PC-3 (cell line): ENCODE measurements around the gene ERFL. TPM values are rescaled to one million over a fixed set of nuclear protein-coding genes. Genes with fewer than 3 reads are reported as not detected.

Source experiments
- ATAC-seq: fragments of 200-7000 bp; cut with Tn5 transposase; 2 replicates; pipeline ENCODE4 v1.9.1; 2020; ENCODE audit warnings: mild to moderate bottlenecking, moderate library complexity
- BruUV-seq: library from RNA; stranded (reverse); fragments of 400-500 nt; replicated peaks from 2 replicates; lab custom pipeline; 2021; lab: Mats Ljungman, UMichigan
- CTCF ChIA-PET: fragments of 300-600 bp; sonication (Branson Sonifier 250); formaldehyde crosslinking; loops from one replicate; lab custom pipeline; 2022; ENCODE audit warnings: antibody characterized with exemption; lab: Charles Lee
- POLR2A ChIA-PET: fragments of 300-600 bp; sonication (Branson Sonifier 250); formaldehyde crosslinking; loops from one replicate; lab custom pipeline; 2022; ENCODE audit warnings: antibody characterized with exemption; ENCODE audit not compliant: unreplicated experiment; lab: Charles Lee
- DNase-seq: peaks from one replicate; pipeline ENCODE4 v3.0.0-alpha.2; 2015
- H2AFZ ChIP-seq: fragments of 300-600 bp; sonication (generic); 2 replicates; pipeline ENCODE4 v1.6.0; 2016; ENCODE audit warnings: antibody characterized with exemption, low read length
- H3F3A ChIP-seq: fragments of 300-600 bp; sonication (generic); one replicate; pipeline ENCODE4 v1.6.0; 2017; ENCODE audit warnings: antibody characterized with exemption, low read length, control low read depth, mild to moderate bottlenecking; ENCODE audit not compliant: unreplicated experiment
- H3K27ac ChIP-seq: fragments of 300-600 bp; sonication (generic); 2 replicates; pipeline ENCODE4 v1.5.1; 2016; ENCODE audit warnings: mild to moderate bottlenecking, low read length
- H3K27me3 ChIP-seq: fragments of 300-600 bp; sonication (generic); 2 replicates; pipeline ENCODE4 v1.6.1; 2016; ENCODE audit warnings: low read length, mixed read lengths
- H3K36me3 ChIP-seq: fragments of 300-600 bp; sonication (generic); 2 replicates; pipeline ENCODE4 v1.6.1; 2016; ENCODE audit warnings: low read depth, mixed run types, low read length, mixed read lengths
- H3K4me1 ChIP-seq: fragments of 300-600 bp; sonication (generic); 2 replicates; pipeline ENCODE4 v1.5.1; 2016; ENCODE audit warnings: low read length; ENCODE audit not compliant: insufficient read depth
- H3K4me2 ChIP-seq: fragments of 300-600 bp; sonication (generic); 2 replicates; pipeline ENCODE4 v1.6.0; 2016; ENCODE audit warnings: low read length
- H3K4me3 ChIP-seq: fragments of 300-600 bp; sonication (generic); 2 replicates; pipeline ENCODE4 v1.5.1; 2016; ENCODE audit warnings: mild to moderate bottlenecking, low read length, mixed read lengths
- H3K79me2 ChIP-seq: fragments of 300-600 bp; sonication (generic); 2 replicates; pipeline ENCODE4 v1.6.1; 2017; ENCODE audit warnings: low read length, mixed read lengths
- H3K9ac ChIP-seq: fragments of 300-600 bp; sonication (generic); 2 replicates; pipeline ENCODE4 v1.6.0; 2016; ENCODE audit warnings: mild to moderate bottlenecking, low read length
- H3K9me2 ChIP-seq: fragments of 300-600 bp; sonication (generic); replicated peaks from 2 replicates; pipeline ENCODE4 v1.6.1; 2016; ENCODE audit warnings: mixed run types, low read length, mixed read lengths
- H3K9me3 ChIP-seq: fragments of 300-600 bp; sonication (generic); 2 replicates; pipeline ENCODE4 v1.6.1; 2016; ENCODE audit warnings: low read length, mixed read lengths
- H4K20me1 ChIP-seq: fragments of 300-600 bp; sonication (generic); 2 replicates; pipeline ENCODE4 v1.6.1; 2016; ENCODE audit warnings: low read length, mixed read lengths
- EZH2 ChIP-seq: fragments of 300-600 bp; sonication (generic); IDR thresholded peaks from one replicate; pipeline ENCODE4 v1.6.1; 2017; ENCODE audit warnings: antibody characterized with exemption, mild to moderate bottlenecking, low read length; ENCODE audit not compliant: unreplicated experiment
- EZH2phosphoT487 ChIP-seq: fragments of 300-600 bp; sonication (generic); IDR thresholded peaks from 2 replicates; pipeline ENCODE4 v1.6.1; 2018; ENCODE audit warnings: mild to moderate bottlenecking, antibody characterized with exemption, low read length, borderline replicate concordance
- intact Hi-C: fragments of 100-400 bp; cut with micrococcal nuclease; formaldehyde crosslinking; loops from 2 replicates; pipeline ENCODE4 v1.9.0; 2023
- total RNA-seq: library from RNA; depleted of rRNA; stranded (reverse); fragments of >200 nt; gene quantifications from 2 replicates; pipeline ENCODE4 v1.2.3, GENCODE V29; 2014
- TF ChIP-seq, protein P1 (sequence below): fragments of 300-600 bp; sonication (generic); conservative IDR thresholded peaks from 2 replicates; pipeline ENCODE4 v1.5.1; 2017; ENCODE audit warnings: antibody characterized with exemption, low read depth, mild to moderate bottlenecking, low read length

The ERFL gene
- total RNA-seq, 1 experiment from 2014 or later, result 0.11 TPM

DNA sequence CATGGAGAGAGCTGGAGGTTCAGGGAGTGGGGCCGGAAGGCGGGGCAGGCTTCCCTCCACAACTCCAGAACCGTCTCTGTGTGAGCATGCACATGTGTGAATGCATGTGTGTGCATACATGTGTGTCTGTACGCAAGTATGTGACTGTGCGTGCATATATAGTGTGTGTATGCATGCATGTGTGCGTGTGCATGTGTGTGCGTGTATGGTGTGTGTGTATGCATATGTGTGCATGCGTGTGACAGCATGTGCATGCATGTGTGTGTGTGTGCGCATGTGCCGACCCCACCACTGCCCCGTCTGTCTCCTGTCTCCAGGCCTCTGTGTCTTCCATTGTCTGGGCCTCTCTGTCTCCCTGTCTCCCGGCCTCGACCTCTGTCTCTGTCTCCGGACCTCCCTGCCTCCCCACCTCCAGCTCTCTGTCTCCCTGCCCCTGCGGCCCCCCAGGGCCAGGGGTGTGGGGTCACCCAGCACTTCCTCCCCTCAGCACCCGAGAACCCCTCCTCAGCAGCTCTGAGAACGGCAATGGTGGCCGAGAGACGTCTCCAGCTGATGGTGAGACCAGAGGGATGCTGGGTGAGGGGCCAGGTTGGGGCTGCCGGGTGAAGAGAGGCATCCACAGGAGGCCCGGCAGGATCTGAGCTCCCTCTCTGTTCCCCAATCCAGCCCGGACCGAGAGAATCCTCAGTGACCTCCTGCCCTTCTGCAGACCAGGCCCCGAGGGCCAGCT, 22.8 kb downstream of the ERFL start:
- ChIA-PET POLR2A (no interaction called here), CTCF (no interaction called here)
- H3K79me2 ChIP-seq, result no peaks in the 10 kb centered on the region
- H3K9ac ChIP-seq, result no peak overlapping the region
- BruUV-seq, result no TSS peak
- no peaks in the 10 kb centered on the region for H3K27me3 ChIP-seq
- no peak overlapping the region for H3K4me3 ChIP-seq
- intact Hi-C loops, result no loop called here
- H3K9me2 ChIP-seq, result no peaks in the 10 kb centered on the region
- ATAC-seq (no peak), DNase-seq (no peak)
- H2AFZ ChIP-seq, result no peak overlapping the region
- no peaks in the 10 kb centered on the region for H3F3A ChIP-seq
- TF ChIP-seq EZH2, result no peak
- TF ChIP-seq EZH2phosphoT487, result no peak
- TF ChIP-seq, protein P1, sequence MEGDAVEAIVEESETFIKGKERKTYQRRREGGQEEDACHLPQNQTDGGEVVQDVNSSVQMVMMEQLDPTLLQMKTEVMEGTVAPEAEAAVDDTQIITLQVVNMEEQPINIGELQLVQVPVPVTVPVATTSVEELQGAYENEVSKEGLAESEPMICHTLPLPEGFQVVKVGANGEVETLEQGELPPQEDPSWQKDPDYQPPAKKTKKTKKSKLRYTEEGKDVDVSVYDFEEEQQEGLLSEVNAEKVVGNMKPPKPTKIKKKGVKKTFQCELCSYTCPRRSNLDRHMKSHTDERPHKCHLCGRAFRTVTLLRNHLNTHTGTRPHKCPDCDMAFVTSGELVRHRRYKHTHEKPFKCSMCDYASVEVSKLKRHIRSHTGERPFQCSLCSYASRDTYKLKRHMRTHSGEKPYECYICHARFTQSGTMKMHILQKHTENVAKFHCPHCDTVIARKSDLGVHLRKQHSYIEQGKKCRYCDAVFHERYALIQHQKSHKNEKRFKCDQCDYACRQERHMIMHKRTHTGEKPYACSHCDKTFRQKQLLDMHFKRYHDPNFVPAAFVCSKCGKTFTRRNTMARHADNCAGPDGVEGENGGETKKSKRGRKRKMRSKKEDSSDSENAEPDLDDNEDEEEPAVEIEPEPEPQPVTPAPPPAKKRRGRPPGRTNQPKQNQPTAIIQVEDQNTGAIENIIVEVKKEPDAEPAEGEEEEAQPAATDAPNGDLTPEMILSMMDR, result no peak
- H4K20me1 ChIP-seq, result no peaks in the 10 kb centered on the region
- H3K4me2 ChIP-seq, result no peak overlapping the region
- H3K9me3 ChIP-seq, result no peaks in the 10 kb centered on the region
- H3K4me1 ChIP-seq, result peaks cover 18% of the 10 kb centered on the region
- no peak overlapping the region for H3K27ac ChIP-seq
- H3K36me3 ChIP-seq, result peaks cover 21% of the 10 kb centered on the region; the same call in 1 of the 2 replicates

DNA sequence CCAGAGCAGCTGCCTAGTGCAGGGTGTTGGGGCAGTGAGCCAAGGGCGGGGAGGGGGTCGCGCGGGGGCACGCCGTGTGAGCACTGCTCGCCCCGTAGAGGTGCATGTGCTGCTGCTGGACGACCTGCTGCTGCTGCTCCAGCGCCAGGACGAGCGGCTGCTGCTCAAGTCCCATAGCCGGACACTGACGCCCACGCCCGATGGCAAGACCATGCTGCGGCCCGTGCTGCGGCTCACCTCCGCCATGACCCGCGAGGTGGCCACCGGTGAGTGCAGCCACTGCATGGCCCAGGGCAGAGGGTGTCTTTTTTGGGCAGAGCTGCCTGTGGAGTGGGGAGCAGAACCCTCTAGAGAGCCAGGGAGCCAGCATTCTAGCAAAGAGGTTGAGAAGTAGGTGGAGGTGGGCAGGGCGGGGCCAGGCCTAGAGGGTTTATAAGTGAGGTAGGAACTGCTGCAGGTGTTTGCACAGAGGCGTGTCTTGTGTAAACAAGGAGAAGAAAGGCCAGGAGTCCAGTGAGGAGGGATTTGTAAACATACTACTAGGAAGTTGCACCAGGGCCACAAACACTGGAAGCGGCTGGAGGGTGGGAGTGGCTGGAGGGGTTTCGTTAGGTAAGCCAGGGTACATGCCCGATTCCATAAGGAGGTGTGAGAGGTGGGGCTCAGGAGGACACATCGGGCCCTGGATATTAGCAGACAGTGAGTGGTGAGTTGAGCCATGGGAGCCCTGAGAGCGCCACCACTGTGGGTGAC, 24.0 kb downstream of the ERFL start:
- TF ChIP-seq EZH2 (no peak), EZH2phosphoT487 (no peak)
- TF ChIP-seq, protein P1, result no peak
- Histone ChIP-seq H4K20me1 (no peaks in the 10 kb centered on the region), H3K27me3 (no peaks in the 10 kb centered on the region), H3F3A (no peaks in the 10 kb centered on the region), H3K4me1 (peaks cover 18% of the 10 kb centered on the region), H3K9ac (peak overlapping the region; percentile 35; the same call in 1 of the 2 replicates), H3K4me3 (no peak overlapping the region), H3K36me3 (peaks cover 24% of the 10 kb centered on the region; the same call in 1 of the 2 replicates), H3K9me2 (no peaks in the 10 kb centered on the region), H3K9me3 (no peaks in the 10 kb centered on the region), H3K79me2 (no peaks in the 10 kb centered on the region), H3K27ac (peak overlapping the region; percentile 83), H2AFZ (no peak overlapping the region), H3K4me2 (peak overlapping the region; percentile 81)
- ChIA-PET POLR2A (interaction anchor here (0.8 kb wide), 1 partner anchor 229 kb away, joined by 39 read pairs; no protein-coding TSS in a partner anchor), CTCF (no interaction called here)
- DNase-seq (peak; percentile 81), ATAC-seq (peak; percentile 92)
- intact Hi-C loops, result no loop called here
- BruUV-seq, result no TSS peak
